ENCODE measurements around the gene IL6. TPM values are rescaled to one million over a fixed set of nuclear protein-coding genes. Genes with fewer than 3 reads are reported as not detected.

The IL6 gene
- total RNA-seq, 1 experiment from 2014 or later = 113 TPM

DNA sequence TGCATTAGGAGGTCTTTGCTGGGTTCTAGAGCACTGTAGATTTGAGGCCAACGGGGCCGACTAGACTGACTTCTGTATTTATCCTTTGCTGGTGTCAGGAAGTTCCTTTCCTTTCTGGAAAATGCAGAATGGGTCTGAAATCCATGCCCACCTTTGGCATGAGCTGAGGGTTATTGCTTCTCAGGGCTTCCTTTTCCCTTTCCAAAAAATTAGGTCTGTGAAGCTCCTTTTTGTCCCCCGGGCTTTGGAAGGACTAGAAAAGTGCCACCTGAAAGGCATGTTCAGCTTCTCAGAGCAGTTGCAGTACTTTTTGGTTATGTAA is 675 bp downstream of the IL6 start:
- intact Hi-C loops (cut with micrococcal nuclease) = loop anchor here (1.0 to 5.0 kb wide), 3 partner anchors 145 to 345 kb away; no protein-coding TSS in a partner anchor
- Histone ChIP-seq H3K4me1 (ENCODE audit: insufficient read depth, low read length) (peaks cover 66% of the 10 kb centered on the region), H3K27me3 (ENCODE audit: low read length) (no peaks in the 10 kb centered on the region), H3K27ac (ENCODE audit: low read length) (peak overlapping the region; percentile 97), H3K36me3 (ENCODE audit: low read depth, low read length) (no peaks in the 10 kb centered on the region), H2AFZ (ENCODE audit: low read length) (peak overlapping the region; percentile 60; the same call in 1 of the 2 replicates), H3F3A (ENCODE audit: low read length, unreplicated experiment) (no peaks in the 10 kb centered on the region), H4K20me1 (ENCODE audit: low read length) (no peaks in the 10 kb centered on the region), H3K9ac (ENCODE audit: low read length) (peak overlapping the region; percentile 97), H3K9me2 (replicated peaks; ENCODE audit: low read length) (no peaks in the 10 kb centered on the region), H3K79me2 (ENCODE audit: low read length) (peaks cover 7% of the 10 kb centered on the region; the same call in 1 of the 2 replicates), H3K4me2 (ENCODE audit: low read length) (peak overlapping the region; percentile 95), H3K4me3 (ENCODE audit: low read length) (peak overlapping the region; percentile 74), H3K9me3 (ENCODE audit: low read length) (no peaks in the 10 kb centered on the region)
- BruUV-seq (replicated peaks) = no TSS peak
- peak; percentile 25 for DNase-seq
- POLR2A ChIA-PET (ENCODE audit: unreplicated experiment) = interaction anchor here (0.9 to 1.4 kb wide), 3 partner anchors 138 to 167 kb away, joined by 9 to 12 read pairs (median 11); no protein-coding TSS in a partner anchor
- ATAC-seq = no peak
- CTCF ChIA-PET = interaction anchor here (0.6 to 2.7 kb wide), 7 partner anchors 55 to 167 kb away, joined by 3 to 88 read pairs (median 5); no protein-coding TSS in a partner anchor
- TF ChIP-seq EZH2phosphoT487 (IDR thresholded peaks at IDR 0.05; ENCODE audit: borderline replicate concordance, low read length) = no peak
- TF ChIP-seq, protein P1, sequence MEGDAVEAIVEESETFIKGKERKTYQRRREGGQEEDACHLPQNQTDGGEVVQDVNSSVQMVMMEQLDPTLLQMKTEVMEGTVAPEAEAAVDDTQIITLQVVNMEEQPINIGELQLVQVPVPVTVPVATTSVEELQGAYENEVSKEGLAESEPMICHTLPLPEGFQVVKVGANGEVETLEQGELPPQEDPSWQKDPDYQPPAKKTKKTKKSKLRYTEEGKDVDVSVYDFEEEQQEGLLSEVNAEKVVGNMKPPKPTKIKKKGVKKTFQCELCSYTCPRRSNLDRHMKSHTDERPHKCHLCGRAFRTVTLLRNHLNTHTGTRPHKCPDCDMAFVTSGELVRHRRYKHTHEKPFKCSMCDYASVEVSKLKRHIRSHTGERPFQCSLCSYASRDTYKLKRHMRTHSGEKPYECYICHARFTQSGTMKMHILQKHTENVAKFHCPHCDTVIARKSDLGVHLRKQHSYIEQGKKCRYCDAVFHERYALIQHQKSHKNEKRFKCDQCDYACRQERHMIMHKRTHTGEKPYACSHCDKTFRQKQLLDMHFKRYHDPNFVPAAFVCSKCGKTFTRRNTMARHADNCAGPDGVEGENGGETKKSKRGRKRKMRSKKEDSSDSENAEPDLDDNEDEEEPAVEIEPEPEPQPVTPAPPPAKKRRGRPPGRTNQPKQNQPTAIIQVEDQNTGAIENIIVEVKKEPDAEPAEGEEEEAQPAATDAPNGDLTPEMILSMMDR (conservative IDR thresholded peaks at IDR 0.05; ENCODE audit: low read depth, low read length) = no peak
- TF ChIP-seq EZH2 (IDR thresholded peaks at IDR 0.05; ENCODE audit: low read length, unreplicated experiment) = no peak

DNA sequence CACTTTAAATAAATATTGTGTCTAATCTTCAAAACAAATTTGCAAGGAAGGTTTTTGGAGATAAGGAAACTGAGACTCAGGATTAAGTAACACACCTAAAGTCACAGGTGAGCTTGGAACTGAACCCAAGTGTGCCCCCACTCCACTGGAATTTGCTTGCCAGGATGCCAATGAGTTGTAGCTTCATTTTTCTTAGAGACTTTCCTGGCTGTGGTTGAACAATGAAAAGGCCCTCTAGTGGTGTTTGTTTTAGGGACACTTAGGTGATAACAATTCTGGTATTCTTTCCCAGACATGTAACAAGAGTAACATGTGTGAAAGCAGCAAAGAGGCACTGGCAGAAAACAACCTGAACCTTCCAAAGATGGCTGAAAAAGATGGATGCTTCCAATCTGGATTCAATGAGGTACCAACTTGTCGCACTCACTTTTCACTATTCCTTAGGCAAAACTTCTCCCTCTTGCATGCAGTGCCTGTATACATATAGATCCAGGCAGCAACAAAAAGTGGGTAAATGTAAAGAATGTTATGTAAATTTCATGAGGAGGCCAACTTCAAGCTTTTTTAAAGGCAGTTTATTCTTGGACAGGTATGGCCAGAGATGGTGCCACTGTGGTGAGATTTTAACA is 1.5 kb downstream of the IL6 start:
- Histone ChIP-seq H3K4me1 (ENCODE audit: insufficient read depth, low read length) (peaks cover 59% of the 10 kb centered on the region), H3K79me2 (ENCODE audit: low read length) (peaks cover 7% of the 10 kb centered on the region; the same call in 1 of the 2 replicates), H3K9ac (ENCODE audit: low read length) (peak overlapping the region; percentile 97), H3K9me3 (ENCODE audit: low read length) (no peaks in the 10 kb centered on the region), H3K9me2 (replicated peaks; ENCODE audit: low read length) (no peaks in the 10 kb centered on the region), H3K27ac (ENCODE audit: low read length) (peak overlapping the region; percentile 97), H4K20me1 (ENCODE audit: low read length) (no peaks in the 10 kb centered on the region), H2AFZ (ENCODE audit: low read length) (no peak overlapping the region), H3K36me3 (ENCODE audit: low read depth, low read length) (no peaks in the 10 kb centered on the region), H3K27me3 (ENCODE audit: low read length) (no peaks in the 10 kb centered on the region), H3F3A (ENCODE audit: low read length, unreplicated experiment) (no peaks in the 10 kb centered on the region), H3K4me2 (ENCODE audit: low read length) (peak overlapping the region; percentile 95), H3K4me3 (ENCODE audit: low read length) (peak overlapping the region; percentile 74)
- ChIA-PET POLR2A (ENCODE audit: unreplicated experiment) (interaction anchor here (0.9 kb wide), 1 partner anchor 168 kb away, joined by 9 read pairs; no protein-coding TSS in a partner anchor), CTCF (interaction anchor here (0.6 to 2.7 kb wide), 12 partner anchors 9 to 457 kb away, joined by 3 to 88 read pairs (median 4); no protein-coding TSS in a partner anchor)
- TF ChIP-seq, protein P1 (conservative IDR thresholded peaks at IDR 0.05; ENCODE audit: low read depth, low read length) = peak; percentile 65
- TF ChIP-seq EZH2phosphoT487 (IDR thresholded peaks at IDR 0.05; ENCODE audit: borderline replicate concordance, low read length) = no peak
- 0 out of 2 replicates have a peak, but pooled peaks have one; percentile 11 for ATAC-seq
- DNase-seq = peak; percentile 81
- BruUV-seq (replicated peaks) = no TSS peak
- intact Hi-C loops (cut with micrococcal nuclease) = loop anchor here (1.0 to 5.0 kb wide), 2 partner anchors 327 to 344 kb away; no protein-coding TSS in a partner anchor

All from PC-3 (cell line).